DND-41 (cell line): ENCODE results near the gene TNIK.

Experiments used
- ATAC-seq: fragments of 200-7000 bp; cut with Tn5 transposase; 3 replicates; pipeline ENCODE4 v1.9.1; 2021; ENCODE audit warnings: low read depth; ENCODE audit not compliant: insufficient read depth
- DNase-seq: peaks from one replicate; pipeline ENCODE4 v3.0.0-alpha.2; 2020
- H2AFZ ChIP-seq: 2 replicates; pipeline ENCODE4 v1.6.0; 2012; ENCODE audit warnings: low read depth, low read length
- H3K27ac ChIP-seq: 2 replicates; pipeline ENCODE4 v1.5.1; 2012; ENCODE audit warnings: low read length, inconsistent platforms
- H3K27me3 ChIP-seq: fragments of 200-600 bp; sonication (generic); 2 replicates; pipeline ENCODE4 v1.6.0; 2012; ENCODE audit warnings: low read length, mild to moderate bottlenecking, inconsistent platforms; ENCODE audit not compliant: insufficient read depth, poor library complexity
- H3K36me3 ChIP-seq: 2 replicates; pipeline ENCODE4 v1.5.1; 2012; ENCODE audit warnings: low read length, inconsistent platforms; ENCODE audit not compliant: insufficient read depth
- H3K4me1 ChIP-seq: 2 replicates; pipeline ENCODE4 v1.5.1; 2012; ENCODE audit warnings: mild to moderate bottlenecking, low read length; ENCODE audit not compliant: insufficient read depth
- H3K4me2 ChIP-seq: 2 replicates; pipeline ENCODE4 v1.6.0; 2012; ENCODE audit warnings: mild to moderate bottlenecking, moderate library complexity, low read length, inconsistent platforms; ENCODE audit not compliant: insufficient read depth
- H3K4me3 ChIP-seq, 2 experiments: fragments of 200-600 bp in 1 of 2; shearing (Covaris generic) in 1 of 2; 2 replicates each; pipeline ENCODE4 v1.5.1; 2012 to 2016; ENCODE audit warnings: inconsistent platforms in 2 of 2, low read length in 2 of 2, mild to moderate bottlenecking in 2 of 2, low read depth in 1 of 2, moderate library complexity in 1 of 2
- H3K79me2 ChIP-seq: 2 replicates; pipeline ENCODE4 v1.6.0; 2012; ENCODE audit warnings: low read length, inconsistent platforms; ENCODE audit not compliant: insufficient read depth
- H3K9ac ChIP-seq: 2 replicates; pipeline ENCODE4 v1.6.0; 2012; ENCODE audit warnings: low read depth, mild to moderate bottlenecking, inconsistent platforms, low read length, moderate library complexity
- H3K9me3 ChIP-seq: 2 replicates; pipeline ENCODE4 v1.5.1; 2012; ENCODE audit warnings: low read length, moderate library complexity, mild to moderate bottlenecking, inconsistent platforms; ENCODE audit not compliant: insufficient read depth, severe bottlenecking
- H4K20me1 ChIP-seq: 2 replicates; pipeline ENCODE4 v1.6.0; 2012; ENCODE audit warnings: low read length; ENCODE audit not compliant: insufficient read depth
- CTCF ChIP-seq: IDR thresholded peaks from 2 replicates; pipeline ENCODE4 v1.5.1; 2012; ENCODE audit warnings: borderline replicate concordance, low read length, moderate library complexity, mild to moderate bottlenecking; ENCODE audit not compliant: poor library complexity, severe bottlenecking; ENCODE audit errors: extremely low read depth
- EZH2 ChIP-seq: IDR thresholded peaks from 3 replicates; pipeline ENCODE4 v1.6.1; 2012; ENCODE audit warnings: borderline replicate concordance, low read depth, mild to moderate bottlenecking, moderate library complexity, low read length, inconsistent platforms; ENCODE audit not compliant: severe bottlenecking

TNIK gene

DNA sequence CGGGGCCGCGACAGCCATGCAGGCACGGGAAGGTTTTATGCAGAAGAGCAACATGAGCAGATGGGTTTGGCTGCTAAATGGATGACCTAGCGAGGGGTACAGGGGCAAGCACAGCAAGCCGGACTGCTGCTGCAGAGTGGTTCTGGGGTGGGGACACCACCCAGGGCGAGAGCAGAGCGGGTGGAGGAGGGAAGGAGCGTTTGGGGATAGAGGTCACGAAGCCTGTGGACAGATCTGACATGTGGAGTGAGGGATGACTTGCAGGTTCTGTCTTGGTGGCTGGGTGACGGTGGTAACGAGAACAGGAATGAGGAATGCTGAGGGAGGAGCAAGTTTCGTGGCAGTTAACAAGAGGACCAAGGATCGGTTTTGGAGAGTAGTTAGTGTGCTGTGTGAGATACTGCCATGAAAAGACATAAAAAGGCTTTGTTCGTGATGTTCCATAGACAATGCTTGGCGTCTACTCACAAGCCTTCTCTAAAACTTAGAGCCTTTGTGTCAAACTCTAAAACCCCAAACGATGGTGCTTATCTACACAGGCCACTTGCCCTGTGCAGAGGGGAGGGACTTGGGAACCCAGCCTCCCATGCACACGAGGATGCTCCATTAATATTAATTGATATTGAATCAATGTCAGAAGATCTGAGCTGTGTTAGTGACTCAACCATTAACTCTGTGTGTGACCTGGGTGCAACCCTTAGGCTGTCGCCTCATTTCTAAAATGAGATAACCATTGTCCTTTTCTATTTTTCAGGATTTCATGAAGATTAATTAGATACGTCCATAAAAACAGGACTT is 301.0 kb downstream of the TNIK start:
- TF ChIP-seq EZH2 (no peak), CTCF (no peak)
- no peaks in the 10 kb centered on the region for H3K9me3 ChIP-seq
- no peaks in the 10 kb centered on the region for H4K20me1 ChIP-seq
- H3K36me3 ChIP-seq = no peaks in the 10 kb centered on the region
- peaks cover 2% of the 10 kb centered on the region for H3K27me3 ChIP-seq
- ATAC-seq = no peak
- H3K4me1 ChIP-seq = no peaks in the 10 kb centered on the region
- no peak overlapping the region for H3K4me2 ChIP-seq
- no peaks in the 10 kb centered on the region for H3K79me2 ChIP-seq
- no peak overlapping the region for H3K4me3 ChIP-seq
- no peak overlapping the region for H3K9ac ChIP-seq
- H2AFZ ChIP-seq = no peak overlapping the region
- DNase-seq = no peak
- no peak overlapping the region for H3K27ac ChIP-seq

DNA sequence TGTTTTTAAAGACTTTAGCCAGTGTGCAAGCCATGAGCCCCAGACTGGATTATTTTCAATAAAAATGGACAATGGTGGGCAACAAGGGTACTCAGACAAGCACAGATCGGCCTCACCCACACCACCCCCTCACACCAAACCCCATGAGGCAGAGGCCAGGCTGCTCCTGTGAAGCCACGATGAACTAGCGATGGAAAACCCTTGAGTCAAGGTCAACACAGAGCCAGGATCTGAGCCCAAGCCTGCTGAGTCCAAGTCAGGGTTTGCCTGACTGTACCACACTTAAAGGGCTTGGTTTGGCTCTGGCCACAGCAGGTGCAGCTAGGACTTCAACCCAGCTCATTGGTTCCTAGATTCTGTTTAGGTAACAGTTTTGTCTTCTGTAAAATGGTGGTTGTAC is 302.2 kb downstream of the TNIK start:
- H3K36me3 ChIP-seq = no peaks in the 10 kb centered on the region
- no peaks in the 10 kb centered on the region for H3K79me2 ChIP-seq
- no peak overlapping the region for H3K4me3 ChIP-seq
- no peak overlapping the region for H3K27ac ChIP-seq
- no peak overlapping the region for H2AFZ ChIP-seq
- no peak overlapping the region for H3K4me2 ChIP-seq
- H3K4me1 ChIP-seq = no peaks in the 10 kb centered on the region
- H3K27me3 ChIP-seq = peaks cover 2% of the 10 kb centered on the region
- ATAC-seq (no peak), DNase-seq (no peak)
- no peaks in the 10 kb centered on the region for H3K9me3 ChIP-seq
- H3K9ac ChIP-seq = no peak overlapping the region
- no peaks in the 10 kb centered on the region for H4K20me1 ChIP-seq
- TF ChIP-seq EZH2 (no peak), CTCF (no peak)

DNA sequence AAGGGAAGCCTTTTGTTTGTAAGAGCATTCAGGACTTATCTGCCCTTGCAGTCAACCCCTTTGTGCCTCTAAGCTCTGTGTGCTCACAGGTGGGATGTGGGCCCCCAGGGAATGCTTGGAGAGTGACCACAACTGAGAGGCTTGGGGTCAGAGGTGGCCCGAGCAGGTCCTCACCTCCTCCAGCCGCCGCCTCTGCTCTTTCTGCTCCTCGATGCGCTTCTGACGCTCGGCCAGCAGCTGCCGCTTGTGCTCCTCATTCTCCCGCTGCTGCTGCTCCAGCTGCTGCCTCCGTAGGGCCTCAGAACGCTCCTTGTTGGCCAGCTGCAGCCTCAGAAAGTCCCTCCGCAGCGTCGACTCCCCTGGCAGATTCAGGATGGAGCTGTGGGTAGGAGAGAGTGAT is 302.9 kb downstream of the TNIK start:
- Histone ChIP-seq H3K4me3 (no peak overlapping the region), H3K27ac (no peak overlapping the region), H4K20me1 (no peaks in the 10 kb centered on the region), H2AFZ (no peak overlapping the region), H3K4me2 (no peak overlapping the region), H3K36me3 (no peaks in the 10 kb centered on the region), H3K27me3 (peaks cover 2% of the 10 kb centered on the region), H3K9me3 (no peaks in the 10 kb centered on the region), H3K4me1 (no peaks in the 10 kb centered on the region), H3K9ac (no peak overlapping the region), H3K79me2 (no peaks in the 10 kb centered on the region)
- DNase-seq = no peak
- TF ChIP-seq EZH2 = no peak
- TF ChIP-seq CTCF = no peak
- ATAC-seq = no peak
